ENCODE data around the gene PRDX1.

PRDX1 gene

GRCh38 chr1:45521413-45522323 lies at the start of gene PRDX1:
PRDX1 (minus strand) TSS chr1:45521884; CDS start chr1:45519043, 2,841 bp downstream.
- peak; percentile 92 to 96 for DNase-seq (ENCODE audit: low read depth in 2 of 2, low spot score in 1 of 2)

GRCh38 chr1:45570631-45571030 lies 48.9 kb upstream of the PRDX1 start:
- DNase-seq (ENCODE audit: low read depth in 2 of 2, low spot score in 1 of 2) = no peak

DNA sequence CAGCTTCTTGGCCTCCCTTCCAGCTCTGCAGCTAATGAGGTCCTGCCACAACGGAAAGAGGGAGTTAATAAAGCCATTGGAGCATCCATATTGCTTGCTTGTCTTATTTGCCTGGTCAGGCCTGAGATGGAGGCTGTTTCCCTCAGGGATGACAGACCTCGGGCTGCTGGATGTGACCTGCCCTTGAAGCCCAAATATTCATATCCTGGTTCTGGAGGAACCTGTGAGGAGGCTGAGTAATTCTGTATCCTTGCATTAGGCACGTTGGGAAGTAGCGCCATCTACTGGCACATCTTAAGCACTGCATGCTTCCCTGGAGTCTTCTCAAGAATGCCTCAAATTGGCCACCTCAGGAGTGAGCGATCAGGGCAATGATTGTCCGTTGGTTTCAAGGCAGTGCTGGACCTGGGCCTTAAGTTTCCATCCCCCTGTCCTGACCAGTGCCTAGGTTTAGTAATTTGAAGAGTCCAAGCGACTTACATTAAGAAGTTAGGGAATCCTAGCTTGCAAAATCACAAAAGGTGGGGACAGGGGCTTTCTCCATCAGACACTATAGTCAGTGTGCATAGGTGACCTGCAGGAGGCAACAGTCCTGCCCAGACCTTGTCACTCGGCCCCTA lies 48.4 kb upstream of the PRDX1 start:
- peak; percentile 43 to 61 for DNase-seq (ENCODE audit: low read depth in 2 of 2, low spot score in 1 of 2)

GRCh38 chr1:45569571-45569961 lies 47.9 kb upstream of the PRDX1 start:
- DNase-seq (ENCODE audit: low read depth in 2 of 2, low spot score in 1 of 2) = no peak

DNA sequence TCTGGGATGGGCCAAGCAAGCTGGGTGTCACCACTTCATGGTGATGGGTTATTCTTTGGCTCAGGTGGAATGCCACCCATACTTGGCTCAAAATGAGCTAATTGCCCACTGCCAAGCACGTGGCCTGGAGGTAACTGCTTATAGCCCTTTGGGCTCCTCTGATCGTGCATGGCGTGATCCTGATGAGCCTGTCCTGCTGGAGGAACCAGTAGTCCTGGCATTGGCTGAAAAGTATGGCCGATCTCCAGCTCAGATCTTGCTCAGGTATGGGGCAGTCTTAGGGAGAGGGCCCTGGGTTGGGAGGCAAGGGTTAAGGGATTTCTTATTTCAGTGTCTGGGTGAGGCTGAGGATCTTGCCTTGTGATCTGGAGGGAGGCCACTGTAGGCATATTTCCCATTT lies 46.7 kb upstream of the PRDX1 start:
- no peak for DNase-seq (ENCODE audit: low read depth in 2 of 2, low spot score in 1 of 2)

DNA sequence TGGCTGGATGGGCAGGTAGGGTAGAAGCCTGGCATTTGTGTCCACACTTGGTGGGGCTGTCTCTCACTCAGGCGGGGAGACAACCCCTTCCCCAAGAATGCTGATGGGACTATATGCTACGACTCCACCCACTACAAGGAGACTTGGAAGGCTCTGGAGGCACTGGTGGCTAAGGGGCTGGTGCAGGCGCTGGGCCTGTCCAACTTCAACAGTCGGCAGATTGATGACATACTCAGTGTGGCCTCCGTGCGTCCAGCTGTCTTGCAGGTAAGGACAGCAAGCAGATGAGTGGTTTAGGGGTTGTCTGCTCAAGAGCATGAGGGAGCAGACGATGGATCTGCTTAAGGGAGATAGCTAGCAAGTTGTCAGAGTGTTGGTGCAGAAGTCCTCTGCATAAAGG lies 46.2 kb upstream of the PRDX1 start:
- no peak for DNase-seq (ENCODE audit: low read depth in 2 of 2, low spot score in 1 of 2)

DNA sequence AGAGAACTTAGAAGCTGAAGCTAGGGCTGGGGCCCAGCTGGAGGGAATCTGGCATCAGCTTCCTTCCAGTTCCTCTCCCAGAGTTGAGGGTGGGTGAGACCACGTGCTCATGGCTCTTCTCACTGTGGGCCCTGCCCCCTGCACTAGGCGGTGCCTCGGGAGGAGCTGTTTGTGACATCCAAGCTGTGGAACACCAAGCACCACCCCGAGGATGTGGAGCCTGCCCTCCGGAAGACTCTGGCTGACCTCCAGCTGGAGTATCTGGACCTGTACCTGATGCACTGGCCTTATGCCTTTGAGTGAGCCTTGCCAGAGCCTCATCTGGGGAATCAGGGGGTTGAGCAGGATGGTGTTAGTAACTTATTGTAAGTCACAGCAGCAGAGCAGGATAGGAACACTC lies 45.0 kb upstream of the PRDX1 start:
- DNase-seq (ENCODE audit: low read depth in 2 of 2, low spot score in 1 of 2) = no peak

DNA sequence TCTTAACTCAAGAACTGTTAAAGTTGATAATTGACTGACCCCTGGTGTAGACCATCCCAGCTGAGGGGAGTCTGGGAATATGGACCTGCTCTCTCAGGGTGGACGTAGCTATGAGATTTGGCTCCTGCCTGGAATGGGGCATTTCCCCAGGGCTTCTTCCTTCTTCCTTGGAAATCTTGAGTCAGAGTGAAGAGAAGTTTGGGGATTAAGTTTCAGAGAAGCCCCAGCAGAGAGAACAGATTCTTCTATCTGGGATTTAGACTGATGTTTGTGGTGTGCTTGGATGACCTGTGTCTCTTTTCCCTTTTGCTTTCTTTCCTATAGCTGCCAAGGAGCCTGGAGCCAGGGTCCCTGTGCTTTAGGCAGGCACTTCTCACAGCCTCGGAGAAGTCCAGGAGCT lies 42.2 kb upstream of the PRDX1 start:
- no peak for DNase-seq (ENCODE audit: low read depth in 2 of 2, low spot score in 1 of 2)

GRCh38 chr1:45557422-45557944 lies 35.8 kb upstream of the PRDX1 start:
- DNase-seq (ENCODE audit: low read depth in 2 of 2, low spot score in 1 of 2) = no peak

DNA sequence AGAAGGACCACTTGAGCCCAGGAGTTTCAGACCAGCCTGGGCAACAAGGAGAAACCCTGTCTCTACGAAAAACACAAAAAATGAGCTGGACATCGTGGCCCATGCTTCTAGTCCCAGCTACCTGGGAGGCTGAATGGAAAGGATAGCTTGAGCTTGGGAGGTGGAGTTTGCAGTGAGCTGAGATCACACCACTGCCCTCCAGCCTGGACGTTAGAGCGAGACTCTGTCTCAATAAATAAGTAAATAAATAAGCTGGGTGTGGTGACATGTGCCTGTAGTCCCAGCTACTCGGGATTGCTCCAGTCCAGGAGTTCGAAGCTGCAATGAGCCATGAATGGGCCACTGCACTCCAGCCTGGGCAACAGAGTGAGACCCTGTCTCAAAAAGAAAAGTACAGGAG lies 32.5 kb upstream of the PRDX1 start:
- no peak for DNase-seq (ENCODE audit: low read depth in 2 of 2, low spot score in 1 of 2)

- DNase-seq (ENCODE audit: low read depth in 2 of 2, low spot score in 1 of 2) = no peak
Observed at GRCh38 chr1:45552331-45552730, 30.6 kb upstream of the PRDX1 start.

DNA sequence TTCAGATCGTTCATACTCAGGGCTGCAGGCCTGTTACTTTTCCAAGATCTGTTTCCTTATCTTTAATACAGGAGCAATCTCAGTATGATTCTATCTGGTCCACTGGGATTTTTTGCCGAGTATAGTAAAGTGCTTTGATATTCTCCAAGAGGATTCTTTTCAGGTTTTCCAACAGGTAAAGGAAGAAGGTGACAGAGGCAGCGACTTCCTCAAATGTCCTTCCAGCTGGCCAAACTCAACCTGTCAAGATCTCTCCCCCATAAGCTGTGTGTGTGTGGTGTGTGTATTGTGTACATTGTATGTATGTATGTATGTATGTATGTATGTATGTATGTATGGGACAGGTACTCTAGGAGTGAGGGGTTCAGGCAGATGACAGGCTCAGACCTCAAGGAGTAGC lies 30.0 kb upstream of the PRDX1 start:
- DNase-seq (ENCODE audit: low read depth in 2 of 2, low spot score in 1 of 2) = no peak

GRCh38 chr1:45550401-45551351 lies 29.0 kb upstream of the PRDX1 start, which contains the start of gene AKR1A1:
AKR1A1 (plus strand) TSS chr1:45550826; CDS start chr1:45561795, 10,969 bp downstream.
- DNase-seq (ENCODE audit: low read depth in 2 of 2, low spot score in 1 of 2) = peak; percentile 72 to 73

DNA sequence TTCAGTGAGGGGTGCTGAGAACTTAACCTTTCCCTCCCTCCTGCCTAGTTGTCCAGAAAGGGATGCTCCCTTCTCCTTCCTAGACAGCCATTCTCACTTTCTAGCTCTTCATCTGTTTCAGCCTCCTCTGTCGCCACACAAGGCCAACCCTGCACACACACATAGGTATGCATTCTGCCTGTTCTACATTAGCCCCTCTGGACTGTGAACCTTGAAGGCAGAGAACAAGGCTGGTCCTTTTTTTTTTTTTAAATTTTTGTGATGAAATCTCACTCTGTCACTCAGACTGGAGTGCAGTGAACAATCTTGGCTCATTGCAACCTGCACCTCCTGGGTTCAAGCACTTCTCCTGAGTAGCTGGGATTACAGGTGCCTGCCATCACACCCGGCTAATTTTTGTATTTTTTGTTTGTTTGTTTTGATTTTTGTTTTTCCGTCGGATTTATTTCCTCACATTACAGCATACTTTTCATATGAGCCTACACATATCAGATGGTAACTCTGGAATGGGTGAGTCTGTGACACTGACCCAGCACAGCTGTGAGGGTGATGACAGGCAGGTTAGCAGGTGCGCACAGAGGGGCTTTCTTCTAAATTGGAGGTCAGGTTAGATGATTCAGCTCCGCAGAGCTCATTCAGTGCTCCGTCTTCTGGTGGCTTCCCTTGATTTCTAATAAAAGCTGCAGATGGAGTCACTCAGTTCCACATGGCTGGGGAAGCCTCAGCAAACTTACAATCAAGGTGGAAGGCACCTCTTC lies 24.0 kb upstream of the PRDX1 start:
- DNase-seq (ENCODE audit: low read depth in 2 of 2, low spot score in 1 of 2) = no peak

DNA sequence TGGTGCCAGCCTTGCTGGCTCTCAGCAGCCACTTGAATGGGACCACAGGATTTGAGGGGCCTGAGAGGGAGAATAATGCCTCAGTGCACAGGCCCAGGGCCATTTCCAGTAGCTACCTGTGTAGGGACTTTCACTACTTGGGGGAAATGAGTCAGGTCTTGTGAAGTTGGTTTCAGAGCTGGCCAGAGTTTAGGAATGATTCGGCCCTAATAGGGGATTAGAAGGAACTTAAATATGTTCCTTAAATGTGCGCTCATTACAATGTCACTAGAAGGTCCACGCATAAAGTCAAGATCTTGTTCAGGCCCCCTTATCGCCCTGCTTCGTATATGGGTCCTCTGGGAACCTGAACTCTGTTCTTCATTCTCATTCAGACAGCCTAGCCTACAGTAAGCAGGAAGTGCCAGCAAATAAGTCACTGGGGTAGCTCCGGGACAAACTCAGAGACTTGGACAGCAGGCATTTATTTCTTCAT lies 23.4 kb upstream of the PRDX1 start:
- no peak for DNase-seq (ENCODE audit: low read depth in 2 of 2, low spot score in 1 of 2)

- no peak for DNase-seq (ENCODE audit: low read depth in 2 of 2, low spot score in 1 of 2)
Observed at GRCh38 chr1:45544530-45544929, 22.8 kb upstream of the PRDX1 start.

GRCh38 chr1:45543581-45544417 lies 22.1 kb upstream of the PRDX1 start:
- DNase-seq (ENCODE audit: low read depth in 2 of 2, low spot score in 1 of 2) = peak; percentile 45 to 68

- no peak for DNase-seq (ENCODE audit: low read depth in 2 of 2, low spot score in 1 of 2)
Observed at GRCh38 chr1:45542591-45542990, 20.9 kb upstream of the PRDX1 start.

DNA sequence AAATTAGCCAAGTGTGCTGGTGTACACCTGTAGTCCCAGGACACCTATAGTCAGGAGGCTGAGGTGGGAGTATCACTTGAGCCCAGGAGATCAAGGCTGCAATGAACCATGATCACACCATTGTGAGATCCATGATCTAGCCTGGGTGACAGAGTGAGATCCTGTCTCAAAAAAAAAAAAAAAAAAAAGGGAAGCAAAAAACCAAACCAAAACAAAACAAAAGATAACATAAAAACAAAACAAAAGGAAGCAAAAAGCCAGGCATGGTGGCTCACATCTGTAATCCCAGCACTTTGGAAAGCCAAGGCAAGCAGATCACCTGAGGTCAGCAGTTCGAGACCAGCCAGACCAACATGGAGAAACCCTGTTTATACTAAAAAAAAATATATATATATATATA lies 19.5 kb upstream of the PRDX1 start:
- no peak for DNase-seq (ENCODE audit: low read depth in 2 of 2, low spot score in 1 of 2)

All from stimulated activated CD8-positive, alpha-beta memory T cell treated with anti-CD3 and anti-CD28 coated beads, Interleukin-4, amount 100 ng/mL, for 4 hours (primary cell).